Measurements from ENCODE around the gene TGFA.

The TGFA gene

DNA sequence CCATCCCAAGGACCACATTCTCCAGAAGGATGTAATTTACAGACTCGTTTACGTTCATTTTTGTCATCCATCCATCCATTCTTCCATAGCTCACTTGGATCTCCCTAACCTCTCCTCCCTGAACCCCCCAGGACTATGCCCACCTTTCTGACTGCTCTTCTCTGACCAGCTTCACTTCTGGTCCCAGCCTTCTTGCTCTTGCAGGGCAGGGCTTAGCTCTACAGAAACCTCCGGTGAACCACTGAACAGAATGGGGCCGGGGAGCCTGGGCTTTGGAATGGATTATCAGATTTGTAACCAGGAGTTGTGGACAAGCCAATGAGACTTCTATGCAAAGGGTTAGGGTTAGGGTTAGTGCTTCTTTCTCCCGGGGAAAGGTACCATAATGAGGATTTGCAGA is 95.0 kb downstream of the TGFA start (continued):
- TF ChIP-seq ZNF777 (tag by site-specific recombination; IDR thresholded peaks at IDR 0.05; ENCODE audit: borderline replicate concordance) (no peak), ZNF292 (tag by site-specific recombination; IDR thresholded peaks at IDR 0.05; ENCODE audit: borderline replicate concordance, low read depth) (no peak), ZNF354C (tag by site-specific recombination; IDR thresholded peaks at IDR 0.05; ENCODE audit: borderline replicate concordance, low read depth) (no peak), ZNF112 (tag by site-specific recombination; IDR thresholded peaks at IDR 0.05) (no peak), ZNF248 (tag by site-specific recombination; IDR thresholded peaks at IDR 0.05) (no peak)
- TF ChIP-seq, protein P1, sequence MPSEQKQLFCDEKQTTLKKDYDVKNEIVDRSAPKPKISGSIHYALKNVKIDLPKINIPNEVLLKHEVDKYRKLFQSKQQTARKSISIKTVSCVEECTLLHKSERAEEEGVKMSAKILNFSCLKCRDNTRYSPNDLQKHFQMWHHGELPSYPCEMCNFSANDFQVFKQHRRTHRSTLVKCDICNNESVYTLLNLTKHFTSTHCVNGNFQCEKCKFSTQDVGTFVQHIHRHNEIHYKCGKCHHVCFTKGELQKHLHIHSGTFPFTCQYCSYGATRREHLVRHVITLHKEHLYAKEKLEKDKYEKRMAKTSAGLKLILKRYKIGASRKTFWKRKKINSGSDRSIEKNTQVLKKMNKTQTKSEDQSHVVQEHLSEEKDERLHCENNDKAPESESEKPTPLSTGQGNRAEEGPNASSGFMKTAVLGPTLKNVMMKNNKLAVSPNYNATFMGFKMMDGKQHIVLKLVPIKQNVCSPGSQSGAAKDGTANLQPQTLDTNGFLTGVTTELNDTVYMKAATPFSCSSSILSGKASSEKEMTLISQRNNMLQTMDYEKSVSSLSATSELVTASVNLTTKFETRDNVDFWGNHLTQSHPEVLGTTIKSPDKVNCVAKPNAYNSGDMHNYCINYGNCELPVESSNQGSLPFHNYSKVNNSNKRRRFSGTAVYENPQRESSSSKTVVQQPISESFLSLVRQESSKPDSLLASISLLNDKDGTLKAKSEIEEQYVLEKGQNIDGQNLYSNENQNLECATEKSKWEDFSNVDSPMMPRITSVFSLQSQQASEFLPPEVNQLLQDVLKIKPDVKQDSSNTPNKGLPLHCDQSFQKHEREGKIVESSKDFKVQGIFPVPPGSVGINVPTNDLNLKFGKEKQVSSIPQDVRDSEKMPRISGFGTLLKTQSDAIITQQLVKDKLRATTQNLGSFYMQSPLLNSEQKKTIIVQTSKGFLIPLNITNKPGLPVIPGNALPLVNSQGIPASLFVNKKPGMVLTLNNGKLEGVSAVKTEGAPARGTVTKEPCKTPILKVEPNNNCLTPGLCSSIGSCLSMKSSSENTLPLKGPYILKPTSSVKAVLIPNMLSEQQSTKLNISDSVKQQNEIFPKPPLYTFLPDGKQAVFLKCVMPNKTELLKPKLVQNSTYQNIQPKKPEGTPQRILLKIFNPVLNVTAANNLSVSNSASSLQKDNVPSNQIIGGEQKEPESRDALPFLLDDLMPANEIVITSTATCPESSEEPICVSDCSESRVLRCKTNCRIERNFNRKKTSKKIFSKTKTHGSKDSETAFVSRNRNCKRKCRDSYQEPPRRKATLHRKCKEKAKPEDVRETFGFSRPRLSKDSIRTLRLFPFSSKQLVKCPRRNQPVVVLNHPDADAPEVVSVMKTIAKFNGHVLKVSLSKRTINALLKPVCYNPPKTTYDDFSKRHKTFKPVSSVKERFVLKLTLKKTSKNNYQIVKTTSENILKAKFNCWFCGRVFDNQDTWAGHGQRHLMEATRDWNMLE (tag by site-specific recombination; conservative IDR thresholded peaks at IDR 0.05; ENCODE audit: low read depth): no peak

GRCh38 chr2:70456585-70457495 is 96.8 kb downstream of the TGFA start:
- POLR2A ChIA-PET: no interaction called here
- TF ChIP-seq, protein P2, sequence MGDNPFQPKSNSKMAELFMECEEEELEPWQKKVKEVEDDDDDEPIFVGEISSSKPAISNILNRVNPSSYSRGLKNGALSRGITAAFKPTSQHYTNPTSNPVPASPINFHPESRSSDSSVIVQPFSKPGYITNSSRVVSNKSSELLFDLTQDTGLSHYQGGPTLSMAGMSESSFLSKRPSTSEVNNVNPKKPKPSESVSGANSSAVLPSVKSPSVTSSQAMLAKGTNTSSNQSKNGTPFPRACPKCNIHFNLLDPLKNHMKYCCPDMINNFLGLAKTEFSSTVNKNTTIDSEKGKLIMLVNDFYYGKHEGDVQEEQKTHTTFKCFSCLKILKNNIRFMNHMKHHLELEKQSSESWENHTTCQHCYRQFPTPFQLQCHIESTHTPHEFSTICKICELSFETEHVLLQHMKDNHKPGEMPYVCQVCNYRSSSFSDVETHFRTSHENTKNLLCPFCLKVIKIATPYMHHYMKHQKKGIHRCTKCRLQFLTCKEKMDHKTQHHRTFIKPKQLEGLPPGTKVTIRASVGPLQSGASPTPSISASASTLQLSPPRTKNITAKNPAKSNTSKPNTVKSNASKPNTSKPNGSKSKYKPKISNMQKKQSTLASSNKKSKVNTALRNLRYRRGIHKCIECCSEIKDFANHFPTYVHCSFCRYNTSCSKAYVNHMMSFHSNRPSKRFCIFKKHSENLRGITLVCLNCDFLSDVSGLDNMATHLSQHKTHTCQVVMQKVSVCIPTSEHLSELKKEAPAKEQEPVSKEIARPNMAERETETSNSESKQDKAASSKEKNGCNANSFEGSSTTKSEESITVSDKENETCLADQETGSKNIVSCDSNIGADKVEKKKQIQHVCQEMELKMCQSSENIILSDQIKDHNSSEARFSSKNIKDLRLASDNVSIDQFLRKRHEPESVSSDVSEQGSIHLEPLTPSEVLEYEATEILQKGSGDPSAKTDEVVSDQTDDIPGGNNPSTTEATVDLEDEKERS (tag by site-specific recombination; IDR thresholded peaks at IDR 0.05): no peak
- TF ChIP-seq ZFP3 (tag by site-specific recombination; IDR thresholded peaks at IDR 0.05; ENCODE audit: low read depth): no peak
- TF ChIP-seq ZBTB17 (tag by site-specific recombination; IDR thresholded peaks at IDR 0.05): no peak
- no peak for TF ChIP-seq ZNF366 (tag by site-specific recombination; conservative IDR thresholded peaks at IDR 0.05)
- no peak for TF ChIP-seq FEZF1 (tag by site-specific recombination; IDR thresholded peaks at IDR 0.05)
- no peak for TF ChIP-seq ZNF521 (tag by site-specific recombination; IDR thresholded peaks at IDR 0.05)
- TF ChIP-seq EGR2 (tag by site-specific recombination; IDR thresholded peaks at IDR 0.05; ENCODE audit: low read depth): no peak
- TF ChIP-seq ZNF391 (tag by site-specific recombination; IDR thresholded peaks at IDR 0.05; ENCODE audit: borderline replicate concordance, low read depth): no peak
- TF ChIP-seq ZNF394 (tag by site-specific recombination; IDR thresholded peaks at IDR 0.05; ENCODE audit: borderline replicate concordance): no peak
- TF ChIP-seq ZNF221 (tag by site-specific recombination; IDR thresholded peaks at IDR 0.05; ENCODE audit: borderline replicate concordance): no peak
- TF ChIP-seq ZNF155 (tag by site-specific recombination; IDR thresholded peaks at IDR 0.05): no peak
- TF ChIP-seq OVOL3 (tag by site-specific recombination; IDR thresholded peaks at IDR 0.05): no peak
- TF ChIP-seq ZNF354C (tag by site-specific recombination; IDR thresholded peaks at IDR 0.05; ENCODE audit: borderline replicate concordance, low read depth): no peak
- no peak for TF ChIP-seq ZNF202 (tag by site-specific recombination; IDR thresholded peaks at IDR 0.05; ENCODE audit: borderline replicate concordance)
- no peak for TF ChIP-seq HOXC10 (CRISPR knock-in tag; IDR thresholded peaks at IDR 0.05)
- TF ChIP-seq ZNF776 (tag by site-specific recombination; IDR thresholded peaks at IDR 0.05; ENCODE audit: borderline replicate concordance): no peak
- TF ChIP-seq ZIC2 (tag by site-specific recombination; IDR thresholded peaks at IDR 0.05): no peak
- H3K27ac ChIP-seq (ENCODE audit: extremely low read depth, low read depth, low read length): no peak overlapping the region
- H3K4me1 ChIP-seq (ENCODE audit: control insufficient read depth, insufficient read depth, low read length): no peaks in the 10 kb centered on the region
- no peaks in the 10 kb centered on the region for H3K36me3 ChIP-seq (ENCODE audit: control insufficient read depth in 2 of 2, insufficient read depth in 1 of 2, low read length in 2 of 2)
- H3K4me3 ChIP-seq (ENCODE audit: low read depth, low read length): no peak overlapping the region
- CTCF ChIA-PET: interaction anchor here (0.7 to 1.2 kb wide), 2 partner anchors 116 to 547 kb away, joined by 3 to 4 read pairs; no protein-coding TSS in a partner anchor
- H3K9me3 ChIP-seq (ENCODE audit: control insufficient read depth, insufficient read depth, low read depth, low read length): no peaks in the 10 kb centered on the region

Data from HEK293 (cell line).